NB4 (cell line): Measurements from ENCODE around the gene GTSE1.
A peak's percentile ranks its signal among the peaks of the same experiment; 100 is the strongest.

Experiments
- DNase-seq: peaks from one replicate; pipeline ENCODE4 v3.0.0; 2010; ENCODE audit warnings: low read depth
- H3K4me3 ChIP-seq: one replicate; pipeline ENCODE4 v1.5.1; 2011; ENCODE audit warnings: mild to moderate bottlenecking, low read depth, low read length, moderate library complexity
- MYC ChIP-seq: IDR thresholded peaks from 2 replicates; pipeline ENCODE4 v1.6.1; 2011; ENCODE audit warnings: low read depth, low read length
- POLR2A ChIP-seq: IDR thresholded peaks from 2 replicates; pipeline ENCODE4 v1.6.1; 2011; ENCODE audit warnings: mild to moderate bottlenecking; ENCODE audit not compliant: insufficient read length; ENCODE audit errors: extremely low read depth
- TF ChIP-seq, protein P1 (sequence below): IDR thresholded peaks from 2 replicates; pipeline ENCODE4 v1.6.1; 2011; ENCODE audit warnings: low read depth, low read length
- TF ChIP-seq, protein P2 (sequence below): IDR thresholded peaks from one replicate; pipeline ENCODE4 v1.5.1; 2012; ENCODE audit warnings: low read depth, low read length

Gene GTSE1

DNA sequence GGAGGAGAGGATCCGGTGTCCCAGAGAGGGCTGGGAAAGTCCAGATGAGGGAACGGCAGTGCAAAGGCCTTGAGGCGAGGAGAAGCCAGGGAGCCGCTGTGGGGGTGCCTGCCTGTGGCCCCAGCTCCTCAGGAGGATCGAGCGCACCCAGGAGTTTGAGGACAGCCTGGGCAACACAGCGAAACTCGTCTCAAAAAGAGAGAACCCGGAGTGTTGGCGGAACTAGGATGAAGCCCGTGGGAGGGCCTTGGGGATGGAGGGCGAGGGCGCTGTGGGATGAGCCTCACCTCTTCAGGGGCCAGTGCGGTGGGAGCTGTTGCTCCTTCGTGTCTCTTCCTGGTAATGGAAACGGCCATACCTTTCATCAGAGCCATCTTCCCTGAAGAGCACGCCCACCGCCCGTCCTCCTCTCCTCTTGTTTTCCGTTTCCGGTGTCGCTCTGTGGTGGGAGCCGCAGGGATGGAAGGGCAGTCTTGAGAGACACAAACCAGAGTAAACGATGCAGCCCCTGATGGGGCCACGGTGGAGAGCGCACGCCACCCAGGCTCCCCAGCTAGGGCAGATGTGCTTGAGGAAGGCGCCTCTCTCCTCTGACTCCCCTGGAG lies 54.6 kb downstream of the GTSE1 start:
- no peak for DNase-seq
- no peak overlapping the region for H3K4me3 ChIP-seq
- TF ChIP-seq, protein P1, sequence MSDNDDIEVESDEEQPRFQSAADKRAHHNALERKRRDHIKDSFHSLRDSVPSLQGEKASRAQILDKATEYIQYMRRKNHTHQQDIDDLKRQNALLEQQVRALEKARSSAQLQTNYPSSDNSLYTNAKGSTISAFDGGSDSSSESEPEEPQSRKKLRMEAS = no peak
- TF ChIP-seq, protein P2, sequence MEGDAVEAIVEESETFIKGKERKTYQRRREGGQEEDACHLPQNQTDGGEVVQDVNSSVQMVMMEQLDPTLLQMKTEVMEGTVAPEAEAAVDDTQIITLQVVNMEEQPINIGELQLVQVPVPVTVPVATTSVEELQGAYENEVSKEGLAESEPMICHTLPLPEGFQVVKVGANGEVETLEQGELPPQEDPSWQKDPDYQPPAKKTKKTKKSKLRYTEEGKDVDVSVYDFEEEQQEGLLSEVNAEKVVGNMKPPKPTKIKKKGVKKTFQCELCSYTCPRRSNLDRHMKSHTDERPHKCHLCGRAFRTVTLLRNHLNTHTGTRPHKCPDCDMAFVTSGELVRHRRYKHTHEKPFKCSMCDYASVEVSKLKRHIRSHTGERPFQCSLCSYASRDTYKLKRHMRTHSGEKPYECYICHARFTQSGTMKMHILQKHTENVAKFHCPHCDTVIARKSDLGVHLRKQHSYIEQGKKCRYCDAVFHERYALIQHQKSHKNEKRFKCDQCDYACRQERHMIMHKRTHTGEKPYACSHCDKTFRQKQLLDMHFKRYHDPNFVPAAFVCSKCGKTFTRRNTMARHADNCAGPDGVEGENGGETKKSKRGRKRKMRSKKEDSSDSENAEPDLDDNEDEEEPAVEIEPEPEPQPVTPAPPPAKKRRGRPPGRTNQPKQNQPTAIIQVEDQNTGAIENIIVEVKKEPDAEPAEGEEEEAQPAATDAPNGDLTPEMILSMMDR = no peak
- TF ChIP-seq POLR2A (no peak), MYC (no peak)

DNA sequence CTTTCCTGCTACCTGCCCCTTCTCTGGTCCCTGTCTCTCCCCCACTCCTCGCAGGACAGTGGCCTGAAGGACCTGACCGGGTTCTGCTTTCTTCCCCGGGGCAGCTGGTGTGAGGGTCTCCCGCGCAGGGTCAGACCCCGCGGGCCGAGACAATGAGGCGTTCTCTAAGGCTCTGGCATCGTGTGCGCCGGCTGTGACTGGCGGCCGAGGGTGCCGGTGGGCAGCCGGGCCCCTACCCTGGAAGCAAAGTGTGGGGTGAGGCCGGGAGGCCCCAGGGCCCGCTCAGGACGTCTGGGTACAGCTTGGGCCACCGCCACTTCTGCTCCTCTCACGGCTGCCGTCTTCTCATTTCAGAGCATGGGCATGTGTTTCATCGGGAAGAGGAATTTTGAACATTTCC lies 55.1 kb downstream of the GTSE1 start:
- TF ChIP-seq, protein P2 = no peak
- TF ChIP-seq MYC = no peak
- TF ChIP-seq, protein P1 = no peak
- H3K4me3 ChIP-seq = no peak overlapping the region
- no peak for DNase-seq

DNA sequence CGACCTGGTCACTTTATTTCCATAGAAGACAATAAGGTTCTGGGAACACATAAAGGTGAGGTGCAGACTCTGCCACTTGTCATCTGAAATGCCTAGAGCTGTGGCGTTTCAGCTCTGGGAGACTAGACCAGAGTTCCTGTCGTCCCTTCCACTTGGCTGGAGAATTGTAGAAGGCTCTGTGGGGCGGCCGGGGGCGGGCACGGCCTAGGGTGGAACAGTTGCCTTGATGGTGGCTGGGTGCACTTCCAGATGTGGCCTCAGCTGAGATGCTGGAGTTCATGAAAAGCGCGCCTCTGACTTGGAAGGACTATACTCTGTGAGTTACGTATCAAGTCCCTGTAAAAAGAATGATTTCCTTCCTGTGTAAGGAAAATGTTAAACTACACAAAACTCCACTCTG lies 55.6 kb downstream of the GTSE1 start:
- H3K4me3 ChIP-seq = no peak overlapping the region
- TF ChIP-seq POLR2A = no peak
- TF ChIP-seq MYC = no peak
- TF ChIP-seq, protein P2 = no peak
- TF ChIP-seq, protein P1 = no peak
- DNase-seq = no peak

DNA sequence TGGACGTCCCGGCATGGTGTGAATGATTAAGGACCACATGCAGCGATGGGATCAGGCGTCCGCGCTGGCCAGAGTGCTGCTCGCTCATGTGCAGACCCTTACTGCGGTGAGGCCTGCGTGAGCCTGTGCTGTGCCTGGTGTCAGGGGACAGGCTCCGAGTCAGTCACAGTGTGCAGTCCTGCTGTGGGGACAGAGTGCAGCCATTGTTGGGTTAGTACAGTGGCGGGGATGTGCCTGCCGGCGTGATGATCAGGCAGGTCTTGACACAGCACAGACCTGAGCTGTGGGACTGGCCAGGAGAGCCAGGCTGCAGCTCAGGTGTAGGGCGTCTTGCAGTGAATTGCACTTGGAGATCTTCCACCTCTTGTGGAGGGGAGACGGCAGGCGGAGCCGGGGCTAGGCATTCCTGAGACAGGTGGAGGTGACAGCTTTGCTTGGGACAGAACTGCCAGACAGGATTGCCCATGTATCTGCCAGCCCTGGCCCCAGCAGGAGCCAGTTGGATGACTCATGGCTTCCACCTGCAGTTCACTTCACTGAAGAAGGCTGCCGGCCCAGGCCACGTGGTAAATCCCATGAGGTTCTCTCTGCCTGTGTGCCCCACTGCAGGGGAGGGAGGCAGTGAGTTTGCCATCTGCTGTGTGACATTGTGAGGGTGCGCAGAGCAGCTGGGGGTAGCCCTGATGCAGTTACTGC lies 56.2 kb downstream of the GTSE1 start:
- no peak for TF ChIP-seq POLR2A
- peak; percentile 95 for TF ChIP-seq MYC
- TF ChIP-seq, protein P1 = peak; percentile 99
- TF ChIP-seq, protein P2 = no peak
- no peak overlapping the region for H3K4me3 ChIP-seq
- DNase-seq = peak; percentile 82

DNA sequence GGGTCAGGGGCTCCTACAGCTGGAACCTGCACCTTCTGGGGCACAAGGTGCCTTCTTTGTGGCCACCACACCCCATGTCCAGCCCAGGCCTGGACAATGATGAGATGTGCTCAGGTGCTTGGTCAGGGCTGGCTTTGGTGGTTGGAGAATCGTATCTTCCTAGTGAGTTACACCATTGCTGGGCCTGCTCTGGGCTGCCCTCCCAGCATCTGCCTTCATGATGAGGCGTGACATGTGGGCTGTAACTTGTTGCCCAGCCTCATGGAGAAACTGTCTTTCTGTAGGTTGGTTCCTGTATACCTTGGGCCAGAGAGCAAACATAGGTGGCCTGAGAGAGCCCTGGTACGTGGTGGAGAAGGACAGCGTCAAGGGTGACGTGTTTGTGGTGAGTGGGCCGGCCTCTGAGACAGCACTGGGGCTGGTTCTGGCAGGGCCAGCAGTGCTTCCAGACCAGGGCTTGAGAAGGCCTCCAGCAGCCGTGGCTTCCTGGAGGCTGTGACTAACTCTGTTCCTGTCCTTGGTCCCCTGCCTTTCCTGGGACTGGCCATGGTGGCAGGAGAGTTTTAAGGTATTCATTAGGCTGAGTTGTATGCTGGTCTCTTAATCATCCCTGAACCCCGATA lies 56.9 kb downstream of the GTSE1 start:
- no peak overlapping the region for H3K4me3 ChIP-seq
- no peak for DNase-seq
- TF ChIP-seq POLR2A (no peak), MYC (no peak)
- TF ChIP-seq, protein P2 = no peak
- TF ChIP-seq, protein P1 = no peak
